ENCODE data around the gene ZNF503. TPM values are rescaled to one million over a fixed set of nuclear protein-coding genes. Genes with fewer than 3 reads are reported as not detected.

ZNF503 gene
- total and polyA plus RNA-seq, 2 of the 8 experiments (the other 6 are each of a cell fraction or from before 2014, with no cell fraction given), result 0.03 to 0.13 TPM

DNA sequence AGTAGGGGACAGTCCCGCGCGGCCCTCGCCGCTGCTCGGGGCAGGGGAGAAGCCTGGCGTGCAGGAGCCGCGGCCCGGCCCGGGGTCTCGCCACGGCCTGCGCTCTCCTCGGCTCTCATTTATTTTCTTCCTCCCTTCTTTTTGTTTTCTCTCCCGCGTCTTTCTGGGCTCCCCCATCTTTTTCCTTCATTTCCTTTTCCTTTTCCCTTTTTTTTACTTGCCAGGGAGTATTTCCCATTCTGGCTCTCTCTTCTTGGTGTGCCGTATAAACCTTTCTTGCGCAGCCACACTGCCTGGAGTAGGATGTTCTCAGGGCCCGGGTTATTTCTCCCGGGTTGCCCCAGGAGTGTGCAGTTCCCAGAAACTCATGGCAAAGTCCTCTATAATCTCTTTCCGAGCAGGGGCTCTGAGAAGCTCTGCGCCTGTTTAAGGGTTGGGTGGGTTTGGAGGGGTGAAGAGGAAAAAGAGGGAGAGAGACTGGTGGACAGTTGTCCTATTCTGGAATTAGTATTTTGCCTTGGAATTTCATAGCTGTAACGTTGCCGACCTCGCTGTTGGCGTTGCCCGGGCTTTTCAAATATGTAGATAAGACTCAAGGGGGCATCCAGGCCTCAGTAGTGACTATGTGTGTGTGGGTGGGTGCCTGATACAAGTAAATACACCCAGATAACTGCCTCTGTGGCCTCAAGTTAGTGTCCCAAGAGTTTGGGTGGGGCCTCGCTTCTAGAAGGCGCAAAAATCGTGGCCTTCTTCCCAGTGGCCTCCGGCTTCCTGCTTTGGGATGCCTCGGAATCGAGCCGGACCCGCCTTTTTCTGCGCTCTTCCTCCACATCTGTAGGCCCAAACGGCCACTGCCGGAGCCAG, 4.3 kb upstream of the ZNF503 start:
- FAIRE-seq, result no peak
- Histone ChIP-seq H2AFZ (ENCODE audit: low read length) (no peak overlapping the region), H2BK12ac (ENCODE audit: low read depth, low read length) (0 out of 2 replicates have a peak overlapping the region, but pooled peaks have one; percentile 50), H3K4me1 (replicated peaks in 1 of 4; ENCODE audit: control insufficient read depth in 3 of 4, insufficient read depth in 4 of 4, low read length in 3 of 4) (peaks cover 8 to 27% (median 21%) of the 10 kb centered on the region in 4 experiments), H2BK5ac (ENCODE audit: low read depth, low read length) (no peak overlapping the region), H3K27me3 (replicated peaks in 1 of 4; ENCODE audit: control insufficient read depth in 3 of 4, extremely low read depth in 1 of 4, insufficient read depth in 3 of 4, low read length in 3 of 4) (peaks cover 68 to 98% (median 88%) of the 10 kb centered on the region in 4 experiments), H3K4me3 (ENCODE audit: extremely low read depth in 1 of 4, insufficient read depth in 2 of 4, low read depth in 3 of 4, low read length in 4 of 4) (peak overlapping the region in 1 of 4 experiments; percentile 64; a peak in 2 of 8 replicates), H3K23me2 (ENCODE audit: low read depth, low read length) (peaks cover 28% of the 10 kb centered on the region), H2AK5ac (ENCODE audit: low read depth, low read length) (no peak overlapping the region), H2BK20ac (ENCODE audit: low read length) (no peak overlapping the region), H3K56ac (replicated peaks; ENCODE audit: insufficient read length, low read depth, low read length) (no peak overlapping the region), H3K36me3 (ENCODE audit: control insufficient read depth in 2 of 4, insufficient read depth in 4 of 4, low read length in 3 of 4) (peaks cover 0 to 10% (median 0%) of the 10 kb centered on the region in 4 experiments; a peak in 1 of 8 replicates), H3K4ac (replicated peaks; ENCODE audit: insufficient read length, low read depth, low read length) (no peak overlapping the region), H3K9ac (replicated peaks in 1 of 4; ENCODE audit: extremely low read depth in 1 of 4, low read depth in 3 of 4, low read length in 3 of 4) (no peak overlapping the region), H3K18ac (ENCODE audit: extremely low read depth, low read length) (no peak overlapping the region), H4K20me1 (replicated peaks in 1 of 2; ENCODE audit: control insufficient read depth in 1 of 2, insufficient read depth in 2 of 2, low read length in 2 of 2) (peaks cover 20 to 21% of the 10 kb centered on the region in 2 experiments), H4K5ac (ENCODE audit: insufficient read length, low read depth, low read length) (no peak overlapping the region), H2BK15ac (ENCODE audit: low read length) (no peak overlapping the region), H3K4me2 (ENCODE audit: insufficient read depth in 1 of 2, low read depth in 2 of 2, low read length in 2 of 2) (peak overlapping the region; percentile 92 to 97), H3K9me3 (ENCODE audit: insufficient read depth in 2 of 2, low read depth in 1 of 2, low read length in 1 of 2) (no peaks in the 10 kb centered on the region; a peak in 1 of 4 replicates), H4K91ac (replicated peaks; ENCODE audit: insufficient read length, low read length) (no peak overlapping the region), H3K79me1 (ENCODE audit: low read depth, low read length) (no peaks in the 10 kb centered on the region), H2BK120ac (replicated peaks; ENCODE audit: low read depth, low read length) (no peak overlapping the region), H3K79me2 (ENCODE audit: control insufficient read depth in 1 of 2, insufficient read depth in 2 of 2, low read length in 2 of 2) (no peaks in the 10 kb centered on the region), H4K8ac (ENCODE audit: extremely low read depth, insufficient read depth, low read length) (no peak overlapping the region), H3K14ac (ENCODE audit: insufficient read length) (no peak overlapping the region), H3K23ac (ENCODE audit: insufficient read length) (no peak overlapping the region), H3K27ac (ENCODE audit: low read depth, low read length) (no peak overlapping the region)
- TF ChIP-seq RNF2 (IDR thresholded peaks at IDR 0.05; ENCODE audit: borderline replicate concordance, low read depth, low read length, missing control alignments, poor library complexity, severe bottlenecking), result peak; percentile 98
- peak; percentile 93 for TF ChIP-seq EZH2 (IDR thresholded peaks at IDR 0.05; ENCODE audit: low read depth, low read length, severe bottlenecking)
- TF ChIP-seq JUND (IDR thresholded peaks at IDR 0.05; ENCODE audit: low read length), result no peak
- ChIA-PET POLR2A (ENCODE audit: partially characterized antibody) (interaction anchor here (0.9 kb wide), 1 partner anchor 10 kb away, joined by 3 read pairs; no protein-coding TSS in a partner anchor), CTCF (ENCODE audit: partially characterized antibody) (interaction anchor here (0.6 to 2.3 kb wide), 3 partner anchors 10 to 631 kb away, joined by 3 to 11 read pairs (median 3); no protein-coding TSS in a partner anchor)
- WGBS, 2 experiments (ENCODE audit: extremely low coverage in 1 of 2, insufficient coverage in 1 of 2, insufficient read length in 1 of 2, insufficient replicate concordance in 2 of 2, low coverage in 1 of 2, low lambda C conversion rate in 2 of 2, missing lambda C conversion rate in 1 of 2), result 13% methylated on average over 38 of the region's 39 CpGs; no CpG with 5 or more reads in 1 of the 2 experiments
- DNase-seq (ENCODE audit: low read depth in 1 of 2, low spot score in 2 of 2), result no peak
